Left ventricle myocardium inferior (tissue), 1 donor: ENCODE measurements around the gene OPN1SW. TPM values are rescaled to one million over a fixed set of nuclear protein-coding genes. Genes with fewer than 3 reads are reported as not detected.

Experiments
- DNase-seq: peaks from one replicate; pipeline ENCODE4 v3.0.0-alpha.2; 2020
- H3K27ac ChIP-seq: fragments of 200-600 bp; replicated peaks from 2 replicates; pipeline ENCODE4 v1.8.0; 2021
- H3K27me3 ChIP-seq: fragments of 200-600 bp; 2 replicates; pipeline ENCODE4 v1.8.0; 2021; ENCODE audit warnings: low read depth
- H3K36me3 ChIP-seq: fragments of 200-600 bp; 2 replicates; pipeline ENCODE4 v1.8.0; 2021
- H3K4me1 ChIP-seq: fragments of 200-600 bp; 2 replicates; pipeline ENCODE4 v1.8.0; 2021
- H3K4me3 ChIP-seq: fragments of 200-600 bp; 2 replicates; pipeline ENCODE4 v1.8.0; 2021; ENCODE audit warnings: mild to moderate bottlenecking, moderate library complexity
- H3K9me3 ChIP-seq: fragments of 200-600 bp; replicated peaks from 2 replicates; pipeline ENCODE4 v1.8.0; 2021
- CTCF ChIP-seq: fragments of 200-600 bp; IDR thresholded peaks from 2 replicates; pipeline ENCODE4 v1.8.0; 2021; ENCODE audit warnings: antibody characterized with exemption, mild to moderate bottlenecking, borderline replicate concordance
- intact Hi-C: fragments of 100-400 bp; cut with micrococcal nuclease; formaldehyde crosslinking; loops from one replicate; pipeline ENCODE4 v1.11.0; 2022
- total RNA-seq: library from RNA; stranded (reverse); fragmentation: NEBNext Ultra II Directional; extraction: Animal tissue kit (Norgen Biotek cat#: 25700); gene quantifications from one replicate; pipeline ENCODE4 v1.2.1, GENCODE V29; 2021
- donor health status: DM: no; HTN: yes; CAD: no; lungs with severe emphysema.

OPN1SW gene
- total RNA-seq, 1 donor from 2014 or later = not detected

GRCh38 chr7:128737441-128737840 is 38.2 kb downstream of the OPN1SW start:
- Histone ChIP-seq H3K27ac (no peak overlapping the region), H3K4me1 (peaks cover 41% of the 10 kb centered on the region), H3K4me3 (no peak overlapping the region), H3K9me3 (no peaks in the 10 kb centered on the region), H3K36me3 (no peaks in the 10 kb centered on the region), H3K27me3 (no peaks in the 10 kb centered on the region)
- no peak for DNase-seq
- intact Hi-C loops = no loop called here
- TF ChIP-seq CTCF = no peak

- H3K9me3 ChIP-seq = no peaks in the 10 kb centered on the region
- intact Hi-C loops = no loop called here
- H3K27ac ChIP-seq = no peak overlapping the region
- no peak for DNase-seq
- peaks cover 7% of the 10 kb centered on the region for H3K27me3 ChIP-seq
- no peak overlapping the region for H3K4me3 ChIP-seq
- peaks cover 21% of the 10 kb centered on the region for H3K4me1 ChIP-seq
- no peak for TF ChIP-seq CTCF
- H3K36me3 ChIP-seq = no peaks in the 10 kb centered on the region
Observed at GRCh38 chr7:128735436-128735835, 40.2 kb downstream of the OPN1SW start.

GRCh38 chr7:128734890-128735289 is 40.7 kb downstream of the OPN1SW start:
- Histone ChIP-seq H3K27me3 (peaks cover 7% of the 10 kb centered on the region), H3K4me3 (no peak overlapping the region), H3K9me3 (no peaks in the 10 kb centered on the region), H3K27ac (no peak overlapping the region), H3K4me1 (peaks cover 15% of the 10 kb centered on the region), H3K36me3 (no peaks in the 10 kb centered on the region)
- DNase-seq = no peak
- TF ChIP-seq CTCF = no peak
- intact Hi-C loops = no loop called here

DNA sequence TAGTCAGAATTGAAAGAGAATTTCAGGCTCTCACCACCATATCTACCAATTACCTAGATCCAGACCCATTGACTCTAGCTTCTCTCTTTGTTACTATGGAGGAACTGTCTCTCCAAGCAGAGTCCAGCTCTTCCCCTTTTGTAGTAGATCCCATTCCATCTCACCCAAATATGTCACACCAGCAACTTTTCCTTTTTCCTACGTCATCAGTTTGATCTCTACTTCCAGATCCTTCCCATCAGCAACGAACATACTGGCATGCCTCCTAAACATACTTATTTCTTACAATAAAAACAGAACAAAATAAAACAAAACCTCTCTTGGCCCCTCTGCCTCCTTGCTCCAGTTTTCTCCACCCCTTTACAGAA is 42.3 kb downstream of the OPN1SW start:
- H3K9me3 ChIP-seq = no peaks in the 10 kb centered on the region
- intact Hi-C loops = no loop called here
- no peak overlapping the region for H3K27ac ChIP-seq
- DNase-seq = no peak
- H3K4me1 ChIP-seq = peaks cover 2% of the 10 kb centered on the region
- H3K4me3 ChIP-seq = no peak overlapping the region
- no peak for TF ChIP-seq CTCF
- H3K36me3 ChIP-seq = no peaks in the 10 kb centered on the region
- peaks cover 7% of the 10 kb centered on the region for H3K27me3 ChIP-seq

DNA sequence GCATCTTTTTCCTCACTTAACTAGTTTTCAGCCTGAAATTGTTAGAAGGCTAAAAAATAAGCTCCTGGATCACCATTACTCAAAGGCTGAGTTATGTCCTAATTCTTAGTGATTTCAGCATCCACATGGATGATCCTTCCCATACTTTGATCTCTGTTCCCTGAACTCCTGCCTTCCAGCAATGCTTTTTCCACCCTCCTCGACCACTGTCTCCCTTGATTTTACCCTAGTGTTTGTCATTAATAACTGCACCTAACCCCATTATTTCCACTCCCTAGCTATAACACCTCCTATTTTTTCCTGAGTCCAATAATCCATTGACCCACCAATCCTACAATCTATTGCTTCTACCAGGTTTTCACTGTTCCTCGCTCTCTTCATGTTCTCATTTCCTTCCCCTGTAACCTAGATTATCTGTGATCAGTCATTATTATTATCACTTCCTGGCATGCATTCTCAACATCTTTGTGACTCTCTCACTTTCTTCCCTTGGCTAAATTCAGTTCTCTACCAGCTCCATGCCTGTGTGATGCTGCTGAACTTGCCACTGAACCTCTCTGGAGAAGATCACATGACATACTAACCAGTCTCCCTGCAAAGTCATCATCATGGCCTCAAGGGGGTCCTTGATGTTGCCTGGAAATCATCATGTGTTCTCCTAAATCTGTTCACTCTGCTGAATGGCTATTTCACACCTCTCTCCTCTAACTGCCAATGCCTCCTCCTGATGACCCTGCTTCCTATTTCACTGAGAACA is 42.9 kb downstream of the OPN1SW start:
- intact Hi-C loops = no loop called here
- no peak overlapping the region for H3K4me3 ChIP-seq
- peaks cover 7% of the 10 kb centered on the region for H3K27me3 ChIP-seq
- no peak for TF ChIP-seq CTCF
- H3K9me3 ChIP-seq = no peaks in the 10 kb centered on the region
- H3K4me1 ChIP-seq = no peaks in the 10 kb centered on the region
- no peak for DNase-seq
- no peaks in the 10 kb centered on the region for H3K36me3 ChIP-seq
- no peak overlapping the region for H3K27ac ChIP-seq
